PC-3 (cell line): ENCODE data around the gene HHAT. TPM values are rescaled to one million over a fixed set of nuclear protein-coding genes. Genes with fewer than 3 reads are reported as not detected.

Source experiments
- ATAC-seq: fragments of 200-7000 bp; cut with Tn5 transposase; 2 replicates; pipeline ENCODE4 v1.9.1; 2020; ENCODE audit warnings: mild to moderate bottlenecking, moderate library complexity
- BruUV-seq: library from RNA; stranded (reverse); fragments of 400-500 nt; replicated peaks from 2 replicates; lab custom pipeline; 2021; lab: Mats Ljungman, UMichigan
- CTCF ChIA-PET: fragments of 300-600 bp; sonication (Branson Sonifier 250); formaldehyde crosslinking; loops from one replicate; lab custom pipeline; 2022; ENCODE audit warnings: antibody characterized with exemption; lab: Charles Lee
- POLR2A ChIA-PET: fragments of 300-600 bp; sonication (Branson Sonifier 250); formaldehyde crosslinking; loops from one replicate; lab custom pipeline; 2022; ENCODE audit warnings: antibody characterized with exemption; ENCODE audit not compliant: unreplicated experiment; lab: Charles Lee
- DNase-seq: peaks from one replicate; pipeline ENCODE4 v3.0.0-alpha.2; 2015
- H2AFZ ChIP-seq: fragments of 300-600 bp; sonication (generic); 2 replicates; pipeline ENCODE4 v1.6.0; 2016; ENCODE audit warnings: antibody characterized with exemption, low read length
- H3F3A ChIP-seq: fragments of 300-600 bp; sonication (generic); one replicate; pipeline ENCODE4 v1.6.0; 2017; ENCODE audit warnings: antibody characterized with exemption, low read length, control low read depth, mild to moderate bottlenecking; ENCODE audit not compliant: unreplicated experiment
- H3K27ac ChIP-seq: fragments of 300-600 bp; sonication (generic); 2 replicates; pipeline ENCODE4 v1.5.1; 2016; ENCODE audit warnings: mild to moderate bottlenecking, low read length
- H3K27me3 ChIP-seq: fragments of 300-600 bp; sonication (generic); 2 replicates; pipeline ENCODE4 v1.6.1; 2016; ENCODE audit warnings: low read length, mixed read lengths
- H3K36me3 ChIP-seq: fragments of 300-600 bp; sonication (generic); 2 replicates; pipeline ENCODE4 v1.6.1; 2016; ENCODE audit warnings: low read depth, mixed run types, low read length, mixed read lengths
- H3K4me1 ChIP-seq: fragments of 300-600 bp; sonication (generic); 2 replicates; pipeline ENCODE4 v1.5.1; 2016; ENCODE audit warnings: low read length; ENCODE audit not compliant: insufficient read depth
- H3K4me2 ChIP-seq: fragments of 300-600 bp; sonication (generic); 2 replicates; pipeline ENCODE4 v1.6.0; 2016; ENCODE audit warnings: low read length
- H3K4me3 ChIP-seq: fragments of 300-600 bp; sonication (generic); 2 replicates; pipeline ENCODE4 v1.5.1; 2016; ENCODE audit warnings: mild to moderate bottlenecking, low read length, mixed read lengths
- H3K79me2 ChIP-seq: fragments of 300-600 bp; sonication (generic); 2 replicates; pipeline ENCODE4 v1.6.1; 2017; ENCODE audit warnings: low read length, mixed read lengths
- H3K9ac ChIP-seq: fragments of 300-600 bp; sonication (generic); 2 replicates; pipeline ENCODE4 v1.6.0; 2016; ENCODE audit warnings: mild to moderate bottlenecking, low read length
- H3K9me2 ChIP-seq: fragments of 300-600 bp; sonication (generic); replicated peaks from 2 replicates; pipeline ENCODE4 v1.6.1; 2016; ENCODE audit warnings: mixed run types, low read length, mixed read lengths
- H3K9me3 ChIP-seq: fragments of 300-600 bp; sonication (generic); 2 replicates; pipeline ENCODE4 v1.6.1; 2016; ENCODE audit warnings: low read length, mixed read lengths
- H4K20me1 ChIP-seq: fragments of 300-600 bp; sonication (generic); 2 replicates; pipeline ENCODE4 v1.6.1; 2016; ENCODE audit warnings: low read length, mixed read lengths
- EZH2 ChIP-seq: fragments of 300-600 bp; sonication (generic); IDR thresholded peaks from one replicate; pipeline ENCODE4 v1.6.1; 2017; ENCODE audit warnings: antibody characterized with exemption, mild to moderate bottlenecking, low read length; ENCODE audit not compliant: unreplicated experiment
- EZH2phosphoT487 ChIP-seq: fragments of 300-600 bp; sonication (generic); IDR thresholded peaks from 2 replicates; pipeline ENCODE4 v1.6.1; 2018; ENCODE audit warnings: mild to moderate bottlenecking, antibody characterized with exemption, low read length, borderline replicate concordance
- intact Hi-C: fragments of 100-400 bp; cut with micrococcal nuclease; formaldehyde crosslinking; loops from 2 replicates; pipeline ENCODE4 v1.9.0; 2023
- total RNA-seq: library from RNA; depleted of rRNA; stranded (reverse); fragments of >200 nt; gene quantifications from 2 replicates; pipeline ENCODE4 v1.2.3, GENCODE V29; 2014
- TF ChIP-seq, protein P1 (sequence below): fragments of 300-600 bp; sonication (generic); conservative IDR thresholded peaks from 2 replicates; pipeline ENCODE4 v1.5.1; 2017; ENCODE audit warnings: antibody characterized with exemption, low read depth, mild to moderate bottlenecking, low read length

Gene HHAT
- total RNA-seq, 1 experiment from 2014 or later, result 3.4 TPM

DNA sequence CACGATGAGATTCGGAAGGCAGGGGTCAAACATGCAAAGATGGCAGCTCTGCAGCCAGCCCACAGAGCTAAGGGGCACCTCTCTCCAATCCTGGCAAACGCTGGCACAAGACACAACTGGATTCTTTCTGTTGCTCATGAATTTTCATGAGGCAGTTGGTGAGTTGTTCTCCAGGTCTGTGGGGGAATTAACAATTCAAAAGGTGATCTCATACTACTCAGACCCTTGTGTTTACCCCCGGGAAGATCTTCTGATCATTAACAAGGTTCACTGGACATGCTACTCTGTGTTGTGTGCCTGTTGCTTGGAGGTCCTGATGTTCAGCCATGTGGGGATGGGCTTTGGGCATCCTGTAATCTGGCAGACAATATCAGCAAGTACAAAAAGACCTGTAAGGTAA is 128.9 kb downstream of the HHAT start:
- Histone ChIP-seq H3K36me3 (no peaks in the 10 kb centered on the region), H3K9me3 (no peaks in the 10 kb centered on the region), H3K27ac (no peak overlapping the region), H4K20me1 (no peaks in the 10 kb centered on the region), H3K79me2 (no peaks in the 10 kb centered on the region), H3K9ac (no peak overlapping the region), H3F3A (no peaks in the 10 kb centered on the region), H3K4me2 (no peak overlapping the region), H3K4me3 (no peak overlapping the region), H3K9me2 (no peaks in the 10 kb centered on the region), H3K27me3 (peaks cover 31% of the 10 kb centered on the region), H3K4me1 (peaks cover 9% of the 10 kb centered on the region), H2AFZ (no peak overlapping the region)
- no TSS peak for BruUV-seq
- no peak for TF ChIP-seq EZH2phosphoT487
- no peak for TF ChIP-seq EZH2
- TF ChIP-seq, protein P1, sequence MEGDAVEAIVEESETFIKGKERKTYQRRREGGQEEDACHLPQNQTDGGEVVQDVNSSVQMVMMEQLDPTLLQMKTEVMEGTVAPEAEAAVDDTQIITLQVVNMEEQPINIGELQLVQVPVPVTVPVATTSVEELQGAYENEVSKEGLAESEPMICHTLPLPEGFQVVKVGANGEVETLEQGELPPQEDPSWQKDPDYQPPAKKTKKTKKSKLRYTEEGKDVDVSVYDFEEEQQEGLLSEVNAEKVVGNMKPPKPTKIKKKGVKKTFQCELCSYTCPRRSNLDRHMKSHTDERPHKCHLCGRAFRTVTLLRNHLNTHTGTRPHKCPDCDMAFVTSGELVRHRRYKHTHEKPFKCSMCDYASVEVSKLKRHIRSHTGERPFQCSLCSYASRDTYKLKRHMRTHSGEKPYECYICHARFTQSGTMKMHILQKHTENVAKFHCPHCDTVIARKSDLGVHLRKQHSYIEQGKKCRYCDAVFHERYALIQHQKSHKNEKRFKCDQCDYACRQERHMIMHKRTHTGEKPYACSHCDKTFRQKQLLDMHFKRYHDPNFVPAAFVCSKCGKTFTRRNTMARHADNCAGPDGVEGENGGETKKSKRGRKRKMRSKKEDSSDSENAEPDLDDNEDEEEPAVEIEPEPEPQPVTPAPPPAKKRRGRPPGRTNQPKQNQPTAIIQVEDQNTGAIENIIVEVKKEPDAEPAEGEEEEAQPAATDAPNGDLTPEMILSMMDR, result no peak
- ChIA-PET POLR2A (no interaction called here), CTCF (no interaction called here)
- no peak for DNase-seq
- ATAC-seq, result no peak
- intact Hi-C loops, result no loop called here

DNA sequence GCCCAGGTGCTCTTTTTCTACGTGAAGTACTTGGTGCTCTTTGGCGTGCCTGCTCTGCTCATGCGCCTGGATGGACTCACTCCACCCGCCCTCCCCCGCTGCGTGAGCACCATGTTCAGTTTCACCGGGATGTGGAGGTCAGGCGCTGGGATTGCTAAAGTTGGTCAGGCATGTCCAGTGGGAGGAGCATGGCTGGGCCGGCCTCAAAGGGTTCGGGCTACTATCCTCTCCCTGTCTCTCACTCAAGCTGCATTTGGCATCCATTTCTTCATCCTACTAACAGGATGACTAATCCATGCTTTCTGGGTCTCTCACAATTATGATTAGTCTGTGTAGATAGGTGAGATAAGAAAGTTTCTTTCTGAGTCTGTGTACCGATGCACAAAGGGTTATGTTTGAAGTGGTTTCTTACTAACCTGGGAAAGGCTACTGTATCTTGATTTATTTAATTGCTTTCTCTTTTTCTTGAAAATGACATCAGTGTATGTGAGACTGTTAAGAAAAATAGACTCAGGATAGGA is 135.9 kb downstream of the HHAT start:
- Histone ChIP-seq H3K27ac (no peak overlapping the region), H3F3A (no peaks in the 10 kb centered on the region), H3K9ac (no peak overlapping the region), H3K36me3 (no peaks in the 10 kb centered on the region), H4K20me1 (no peaks in the 10 kb centered on the region), H2AFZ (peak overlapping the region; percentile 55), H3K4me3 (peak overlapping the region; percentile 16; the same call in 1 of the 2 replicates), H3K4me1 (peaks cover 23% of the 10 kb centered on the region), H3K9me3 (no peaks in the 10 kb centered on the region), H3K9me2 (no peaks in the 10 kb centered on the region), H3K79me2 (no peaks in the 10 kb centered on the region), H3K27me3 (no peaks in the 10 kb centered on the region), H3K4me2 (peak overlapping the region; percentile 64)
- DNase-seq (peak; percentile 78), ATAC-seq (peak; percentile 89)
- intact Hi-C loops, result no loop called here
- POLR2A ChIA-PET, result no interaction called here
- no TSS peak for BruUV-seq
- CTCF ChIA-PET, result no interaction called here
- TF ChIP-seq EZH2phosphoT487 (no peak), EZH2 (no peak)
- TF ChIP-seq, protein P1, result no peak

DNA sequence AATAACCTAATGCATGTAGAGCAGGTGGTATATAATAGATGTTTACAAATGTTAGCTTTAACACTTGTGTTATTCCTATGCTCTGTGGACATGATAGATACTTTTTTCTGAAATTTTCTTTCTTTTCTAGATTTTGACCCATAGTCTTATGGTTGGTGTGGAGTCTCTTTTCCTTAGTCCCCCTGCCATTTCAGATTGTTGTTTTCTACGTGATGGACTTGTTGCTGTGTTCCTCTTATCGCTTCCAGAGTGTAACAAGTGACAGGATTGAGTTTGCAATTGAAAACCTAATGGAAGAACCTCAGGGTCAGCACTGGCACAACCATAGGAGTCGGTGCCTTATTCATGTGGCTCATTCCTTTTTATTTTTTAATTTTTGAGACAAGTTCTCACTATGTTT is 136.4 kb downstream of the HHAT start:
- CTCF ChIA-PET, result no interaction called here
- DNase-seq, result no peak
- H3F3A ChIP-seq, result no peaks in the 10 kb centered on the region
- intact Hi-C loops, result no loop called here
- H3K4me3 ChIP-seq, result peak overlapping the region; percentile 16; the same call in 1 of the 2 replicates
- H3K4me2 ChIP-seq, result 0 out of 2 replicates have a peak overlapping the region, but pooled peaks have one; percentile 64
- H3K27ac ChIP-seq, result no peak overlapping the region
- TF ChIP-seq EZH2phosphoT487 (no peak), EZH2 (no peak)
- TF ChIP-seq, protein P1, result no peak
- ATAC-seq, result no peak
- BruUV-seq, result no TSS peak
- H3K36me3 ChIP-seq, result no peaks in the 10 kb centered on the region
- POLR2A ChIA-PET, result no interaction called here
- H3K9ac ChIP-seq, result no peak overlapping the region
- H3K9me2 ChIP-seq, result no peaks in the 10 kb centered on the region
- peaks cover 23% of the 10 kb centered on the region for H3K4me1 ChIP-seq
- H2AFZ ChIP-seq, result no peak overlapping the region
- no peaks in the 10 kb centered on the region for H3K9me3 ChIP-seq
- no peaks in the 10 kb centered on the region for H3K27me3 ChIP-seq
- no peaks in the 10 kb centered on the region for H3K79me2 ChIP-seq
- no peaks in the 10 kb centered on the region for H4K20me1 ChIP-seq
